Activated T-helper 1 cell treated with anti-CD3 and anti-CD28 coated beads, Interleukin-2, amount 50 U/mL, for 16 hours (primary cell): ENCODE data around the gene ZNF25.
A peak's percentile ranks its signal among the peaks of the same experiment; 100 is the strongest.
"Not testable (repeated sequence)": the region's sequence is repeated elsewhere in the genome, so short reads cannot be mapped to it uniquely, and the experiment has no call there.

Experiments used
- DNase-seq, 2 donors: peaks; one replicate each; pipeline ENCODE4 v3.0.0-alpha.2; 2020; ENCODE audit warnings: low read depth in 1 of 2, low spot score in 1 of 2

ZNF25 gene

DNA sequence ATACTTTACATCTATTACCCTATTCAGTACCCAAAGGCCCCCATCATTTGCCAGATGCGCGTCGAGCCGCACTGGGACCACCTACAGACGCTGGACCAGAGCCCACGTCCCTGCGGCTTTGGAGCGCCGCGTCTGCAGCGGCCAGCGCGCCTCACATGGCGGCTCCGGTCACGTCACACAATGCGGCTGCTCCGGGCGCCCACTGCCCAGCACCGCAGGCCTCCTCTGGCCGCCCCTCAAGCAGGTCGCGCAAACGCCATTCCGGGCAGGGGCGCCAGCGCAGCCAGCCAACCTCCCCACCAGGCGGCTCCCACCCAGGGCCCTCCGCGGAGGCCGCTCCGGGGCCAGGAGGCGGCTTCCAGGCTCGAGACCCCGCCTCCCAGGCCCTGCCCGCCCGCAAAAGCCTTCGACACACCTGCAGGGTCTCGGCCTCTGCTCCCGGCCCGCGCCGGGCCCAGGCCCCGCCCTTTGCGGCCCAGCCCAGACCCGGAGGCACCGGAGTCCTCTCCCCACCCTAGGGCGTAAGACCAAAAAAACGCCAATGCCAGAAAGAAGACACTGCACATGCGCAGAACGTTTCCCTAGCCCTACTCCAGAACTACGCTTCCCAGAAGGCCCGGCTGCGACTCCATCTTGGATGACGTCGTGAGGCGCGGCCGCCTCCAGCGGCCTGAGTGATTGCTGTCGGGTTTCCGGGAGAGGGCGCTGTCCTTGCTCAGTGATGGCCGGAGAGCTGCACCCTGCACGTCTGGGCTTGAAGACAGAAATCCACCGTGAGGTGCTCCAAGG, at the start of gene ZNF25:
ZNF25 (minus strand) TSS at position 557 of the 789 bp plus-strand sequence. CDS start 4,925 bp downstream, outside the sequence.
- peak; percentile 94 for DNase-seq

DNA sequence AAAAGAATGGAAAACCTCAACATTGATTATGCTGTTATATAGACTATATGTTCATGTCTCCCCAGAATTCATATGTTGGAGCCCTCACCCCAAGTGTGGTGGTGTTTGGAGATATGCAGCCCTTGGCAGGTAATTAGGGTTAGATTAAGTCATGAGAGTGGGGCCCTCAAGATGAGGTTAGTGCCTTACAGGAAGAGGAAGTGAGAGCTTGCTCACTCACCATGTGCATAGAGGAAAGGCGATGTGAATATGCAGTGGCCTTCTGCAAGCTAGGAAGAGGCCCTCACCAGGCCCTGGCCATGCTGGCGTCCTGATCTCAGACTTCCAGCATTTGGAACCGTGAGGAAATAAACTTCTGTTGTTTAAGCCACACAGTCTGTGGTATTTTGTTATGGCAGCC, 48.8 kb upstream of the ZNF25 start:
- no peak for DNase-seq

DNA sequence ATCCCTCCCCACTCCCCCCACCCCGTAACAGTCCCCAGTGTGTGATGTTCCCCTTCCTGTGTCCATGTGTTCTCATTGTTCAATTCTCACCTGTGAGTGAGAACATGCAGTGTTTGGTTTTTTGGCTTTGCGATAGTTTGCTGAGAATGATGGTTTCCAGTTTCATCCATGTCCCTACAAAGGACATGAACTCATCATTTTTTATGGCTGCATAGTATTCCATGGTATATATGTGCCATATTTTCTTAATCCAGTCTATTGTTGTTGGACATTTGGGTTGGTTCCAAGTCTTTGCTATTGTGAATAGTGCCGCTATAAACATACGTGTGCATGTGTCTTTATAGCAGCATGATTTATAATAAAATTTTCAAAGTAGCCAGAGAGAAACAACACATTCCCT, 42.7 kb upstream of the ZNF25 start:
- DNase-seq = not testable (repeated sequence)

DNA sequence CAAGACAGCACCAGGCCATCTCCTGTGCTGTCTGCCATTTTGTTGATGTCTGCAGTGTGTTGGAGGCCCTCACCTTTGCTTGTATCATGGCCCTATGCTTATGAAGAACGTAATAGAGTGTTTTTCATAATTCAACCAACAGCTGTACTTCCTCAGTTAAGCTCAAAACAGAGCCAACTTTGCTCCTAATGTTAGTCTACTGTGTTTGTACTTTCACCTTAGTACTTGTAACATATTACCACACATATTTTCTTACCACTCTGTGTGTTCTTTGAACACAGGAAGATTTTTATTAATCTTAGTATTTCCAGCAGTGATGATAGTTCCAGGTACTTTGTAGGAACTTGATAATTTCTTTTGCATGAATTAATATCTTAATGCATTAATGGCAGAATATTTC, 39.9 kb upstream of the ZNF25 start:
- DNase-seq = no peak

DNA sequence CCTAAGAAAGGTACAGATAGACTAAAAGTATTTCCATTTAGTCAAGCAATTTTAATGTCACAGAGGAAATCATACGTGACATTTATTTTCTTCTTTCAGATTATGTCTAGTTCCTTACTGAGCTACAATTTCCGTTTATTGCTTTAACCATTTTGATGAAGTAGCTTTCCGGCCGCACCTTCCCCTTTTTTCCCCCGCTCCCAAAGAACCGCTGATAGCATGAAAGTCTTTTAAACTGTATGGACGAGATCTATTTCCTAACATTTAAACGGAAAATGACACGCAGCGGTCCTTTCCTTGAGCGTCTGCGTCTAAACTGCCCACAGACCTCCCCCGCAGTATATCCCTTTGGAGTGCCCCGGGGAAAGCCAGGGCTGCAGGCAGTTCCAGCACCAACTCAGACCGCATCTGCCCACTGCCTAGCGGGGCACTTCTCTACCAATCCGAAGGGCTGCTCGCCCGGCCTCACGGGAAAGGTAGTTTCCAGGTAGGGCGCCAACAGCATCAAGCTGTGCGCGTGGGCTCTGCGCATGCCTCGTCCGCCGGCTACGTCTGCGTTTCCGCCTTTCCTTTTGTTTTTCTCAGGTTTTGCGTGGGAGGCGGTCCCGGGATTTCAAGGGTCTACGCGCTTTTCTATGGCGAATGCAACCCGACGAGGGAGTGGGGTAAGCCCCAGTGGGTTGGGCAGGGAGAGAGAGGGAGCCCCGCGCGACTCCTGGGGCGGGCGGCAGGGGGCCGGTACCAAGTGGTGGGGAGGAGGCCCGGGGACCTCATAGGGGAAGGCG, 33.9 kb upstream of the ZNF25 start, which contains the start of gene ZNF33A:
ZNF33A (plus strand) TSS at position 557 of the 785 bp plus-strand sequence. CDS start 1,667 bp downstream, outside the sequence.
- DNase-seq = peak; percentile 77 to 85

DNA sequence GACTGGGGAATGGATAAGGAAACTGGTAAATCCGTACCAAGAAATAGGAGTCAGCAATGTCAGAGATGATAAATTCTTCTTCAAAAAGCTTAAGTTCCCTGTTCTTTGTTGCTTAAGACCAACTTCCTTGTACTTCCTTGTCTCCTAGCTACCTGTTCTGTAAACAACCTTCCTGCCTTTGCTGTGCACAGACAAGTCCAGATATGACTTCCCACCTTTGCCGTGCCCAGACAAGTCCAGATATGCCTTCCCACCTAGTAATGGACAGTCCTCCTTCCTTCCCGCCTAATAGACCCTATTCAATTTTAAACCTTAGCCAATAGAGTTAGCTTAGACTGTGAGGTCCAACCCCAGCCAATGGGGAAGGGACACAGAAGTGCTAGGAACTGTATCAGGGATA, 31.5 kb upstream of the ZNF25 start:
- no peak for DNase-seq

DNA sequence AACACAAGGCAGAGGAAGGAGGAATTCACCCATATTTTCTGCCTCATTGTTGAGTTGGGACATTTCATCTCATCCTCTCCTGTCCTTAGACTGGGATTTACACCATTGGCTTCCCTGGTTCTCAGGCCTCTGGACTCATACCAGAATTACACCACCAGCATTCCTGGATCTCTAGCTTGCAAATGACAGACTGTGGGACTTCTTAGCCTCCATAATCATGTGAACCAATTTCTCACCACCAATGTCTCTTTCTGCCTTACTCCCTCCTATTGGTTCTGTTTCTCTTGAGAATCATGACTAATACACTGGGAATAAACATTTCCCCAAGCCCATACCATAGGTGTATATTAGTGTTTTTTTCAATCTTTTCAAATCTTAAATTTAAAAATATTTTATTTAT, 31.1 kb upstream of the ZNF25 start:
- no peak for DNase-seq

DNA sequence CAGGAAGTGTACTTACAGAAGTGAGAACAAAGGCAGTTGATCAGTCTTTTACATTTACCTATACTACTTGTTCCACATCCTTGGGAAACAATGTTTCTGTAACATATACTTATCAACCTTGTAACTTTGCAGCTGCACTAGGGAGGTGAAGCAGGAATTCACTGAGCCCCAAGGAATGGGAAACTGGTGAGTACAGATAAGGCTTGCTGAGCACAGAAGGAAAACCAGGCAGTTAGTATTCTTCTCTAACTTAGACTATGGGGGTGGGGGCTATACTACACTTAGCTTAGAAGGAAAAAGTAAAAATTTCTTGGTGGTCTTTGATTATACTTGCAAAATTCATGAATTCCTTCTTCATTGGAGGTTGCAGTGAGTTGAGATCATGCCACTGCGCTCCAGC, 27.1 kb upstream of the ZNF25 start:
- no peak for DNase-seq

DNA sequence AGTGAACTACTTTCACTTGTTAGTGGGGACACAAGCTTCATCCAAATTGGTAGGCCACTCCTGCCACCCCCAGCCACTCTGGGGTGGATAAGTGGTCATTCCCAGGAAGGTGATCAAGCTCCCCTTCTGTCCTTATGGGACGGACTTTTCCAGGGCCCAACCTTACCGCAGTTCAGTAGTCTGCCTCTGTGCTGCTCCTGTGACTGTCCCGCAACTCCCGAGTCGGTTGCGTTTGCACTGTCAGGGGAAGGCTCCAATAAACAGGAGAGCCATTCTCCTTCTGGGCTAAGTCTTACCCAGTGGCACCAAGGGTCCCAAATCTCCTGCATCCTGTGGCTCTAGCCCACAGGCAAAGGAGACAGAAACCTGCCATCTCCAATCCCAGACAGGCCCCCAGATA, 26.6 kb upstream of the ZNF25 start:
- DNase-seq = no peak

DNA sequence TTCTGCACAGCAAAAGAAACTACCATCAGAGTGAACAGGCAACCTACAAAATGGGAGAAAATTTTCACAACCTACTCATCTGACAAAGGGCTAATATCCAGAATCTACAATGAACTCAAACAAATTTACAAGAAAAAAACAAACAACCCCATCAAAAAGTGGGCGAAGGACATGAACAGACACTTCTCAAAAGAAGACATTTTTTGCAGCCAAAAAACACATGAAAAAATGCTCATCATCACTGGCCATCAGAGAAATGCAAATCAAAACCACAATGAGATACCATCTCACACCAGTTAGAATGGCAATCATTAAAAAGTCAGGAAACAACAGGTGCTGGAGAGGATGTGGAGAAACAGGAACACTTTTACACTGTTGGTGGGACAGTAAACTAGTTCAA, 24.0 kb upstream of the ZNF25 start:
- DNase-seq = not testable (repeated sequence)

DNA sequence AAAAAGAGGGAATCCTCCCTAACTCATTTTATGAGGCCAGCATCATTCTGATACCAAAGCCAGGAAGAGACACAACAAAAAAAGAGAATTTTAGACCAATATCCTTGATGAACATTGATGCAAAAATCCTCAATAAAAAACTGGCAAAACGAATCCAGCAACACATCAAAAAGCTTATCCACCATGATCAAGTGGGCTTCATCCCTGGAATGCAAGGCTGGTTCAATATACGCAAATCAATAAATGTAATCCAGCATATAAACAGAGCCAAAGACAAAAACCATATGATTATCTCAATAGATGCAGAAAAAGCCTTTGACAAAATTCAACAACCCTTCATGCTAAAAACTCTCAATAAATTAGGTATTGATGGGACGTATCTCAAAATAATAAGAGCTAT, 22.5 kb upstream of the ZNF25 start:
- not testable (repeated sequence) for DNase-seq

DNA sequence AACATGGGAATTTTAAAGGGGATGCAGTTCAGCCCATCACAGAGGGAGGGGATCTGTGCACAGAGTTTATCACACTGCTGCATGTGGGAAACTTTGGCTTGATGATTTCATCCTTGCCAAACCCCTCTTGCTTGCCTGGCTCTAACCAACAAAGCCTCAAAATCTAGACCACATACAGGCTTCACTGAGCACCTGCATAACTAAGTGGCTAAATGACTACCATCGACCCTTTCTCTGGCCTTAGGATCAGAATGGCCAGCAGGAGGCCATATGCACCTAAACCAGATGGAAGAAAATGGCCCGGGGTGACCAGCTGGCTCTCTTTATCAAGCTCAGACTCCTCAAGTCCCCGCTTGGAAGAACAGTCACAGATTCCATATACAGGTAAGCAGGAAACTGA, 15.6 kb upstream of the ZNF25 start:
- DNase-seq = no peak

DNA sequence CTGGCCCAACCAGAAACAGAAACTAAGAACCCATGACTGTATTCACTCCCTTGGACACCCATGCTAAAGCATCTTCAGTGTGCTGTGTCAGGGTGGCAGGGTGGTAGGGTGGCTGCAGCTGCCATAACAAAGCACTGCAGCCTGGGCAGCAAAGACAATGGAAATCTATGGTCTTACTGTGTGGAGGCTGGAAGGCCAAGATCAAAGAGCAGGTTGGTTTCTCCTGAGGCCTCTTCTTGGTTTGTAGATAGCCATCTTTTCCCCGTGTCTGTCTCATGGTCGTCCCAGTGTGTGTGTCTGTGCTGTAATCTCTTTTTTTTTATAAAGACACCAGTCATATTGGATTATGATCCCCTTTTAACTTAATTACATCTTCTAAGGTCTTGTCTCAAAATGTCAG, 15.2 kb upstream of the ZNF25 start:
- no peak for DNase-seq

DNA sequence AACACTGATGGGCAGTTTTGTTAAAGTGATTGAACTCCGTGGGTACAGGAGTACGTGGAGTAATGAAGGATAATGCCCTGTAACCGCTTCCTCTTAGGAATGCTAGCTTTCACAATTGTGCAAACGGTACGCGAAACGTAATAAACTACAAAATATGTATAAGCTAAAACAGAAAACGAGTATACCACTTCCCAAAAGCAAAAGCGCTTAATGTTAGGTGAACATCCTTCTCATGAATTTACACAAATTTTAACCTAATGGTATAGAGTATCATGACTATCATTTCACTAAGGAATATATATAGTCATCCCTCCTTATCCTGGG, 395 bp upstream of the ZNF25 start:
- no peak for DNase-seq

DNA sequence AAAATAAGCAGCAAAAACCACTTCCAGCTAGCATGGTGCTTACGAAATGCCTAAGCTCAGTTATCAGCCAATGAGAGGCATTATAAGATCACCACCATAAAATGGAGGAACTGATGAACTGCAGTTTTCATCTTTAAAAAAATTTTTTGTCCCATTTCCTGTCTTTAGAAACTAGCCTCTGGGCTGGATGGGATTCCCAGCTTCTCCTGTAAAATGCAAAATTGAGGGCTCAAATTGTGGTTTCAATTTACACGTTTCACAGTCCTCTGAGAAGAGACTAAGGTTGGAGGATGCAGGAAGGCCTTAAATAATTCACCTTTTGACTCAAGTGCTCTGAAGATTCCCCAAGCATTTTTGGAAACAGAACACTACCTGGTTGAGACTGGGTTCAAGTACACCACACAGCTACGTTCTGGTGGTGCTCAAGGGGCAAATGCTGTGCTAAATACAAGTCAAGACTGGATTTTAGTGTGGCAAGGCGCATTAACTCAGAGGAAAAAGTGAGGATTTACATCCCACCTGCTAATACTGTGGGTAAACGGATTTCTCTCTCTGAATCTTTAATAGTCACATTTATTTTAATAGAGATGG, 951 bp downstream of the ZNF25 start:
- no peak for DNase-seq

DNA sequence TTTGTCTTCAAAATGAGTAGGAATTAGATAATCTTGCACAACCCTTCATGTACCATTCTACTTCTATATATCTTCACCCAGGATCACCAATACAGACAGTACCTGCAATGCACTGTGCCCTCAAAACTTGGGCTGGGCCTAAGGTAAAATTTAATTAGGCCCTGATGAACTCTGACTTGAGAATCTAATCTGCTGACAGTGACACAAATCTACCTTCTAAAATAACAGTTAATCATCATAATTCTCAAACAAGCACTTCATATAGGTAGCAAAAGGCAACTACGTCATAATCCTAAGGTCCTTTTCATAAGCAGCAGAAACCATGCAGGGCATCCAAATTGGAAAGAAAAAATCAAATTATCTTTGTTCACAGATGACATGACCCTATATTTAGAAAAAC, 4.1 kb downstream of the ZNF25 start:
- no peak for DNase-seq

DNA sequence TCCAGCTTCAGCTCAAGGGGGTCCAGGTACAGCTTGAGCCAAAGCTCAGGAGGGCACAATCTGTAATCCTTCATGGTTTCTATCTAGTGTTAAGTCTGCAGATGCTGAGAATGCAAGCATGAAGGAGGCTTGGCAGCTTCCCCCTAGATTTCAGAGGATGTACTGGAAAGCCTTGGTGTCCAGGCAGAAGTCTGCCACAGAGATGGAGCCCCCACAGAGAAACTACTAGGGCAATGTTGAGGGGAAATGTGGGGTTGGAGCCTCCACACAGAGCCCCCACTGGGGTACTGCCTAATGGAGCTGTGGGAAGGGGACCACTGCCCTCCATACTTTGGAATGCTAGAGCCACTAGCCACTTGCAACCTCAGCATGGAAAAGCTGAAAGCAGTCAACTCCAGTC, 11.4 kb downstream of the ZNF25 start:
- DNase-seq = no peak

DNA sequence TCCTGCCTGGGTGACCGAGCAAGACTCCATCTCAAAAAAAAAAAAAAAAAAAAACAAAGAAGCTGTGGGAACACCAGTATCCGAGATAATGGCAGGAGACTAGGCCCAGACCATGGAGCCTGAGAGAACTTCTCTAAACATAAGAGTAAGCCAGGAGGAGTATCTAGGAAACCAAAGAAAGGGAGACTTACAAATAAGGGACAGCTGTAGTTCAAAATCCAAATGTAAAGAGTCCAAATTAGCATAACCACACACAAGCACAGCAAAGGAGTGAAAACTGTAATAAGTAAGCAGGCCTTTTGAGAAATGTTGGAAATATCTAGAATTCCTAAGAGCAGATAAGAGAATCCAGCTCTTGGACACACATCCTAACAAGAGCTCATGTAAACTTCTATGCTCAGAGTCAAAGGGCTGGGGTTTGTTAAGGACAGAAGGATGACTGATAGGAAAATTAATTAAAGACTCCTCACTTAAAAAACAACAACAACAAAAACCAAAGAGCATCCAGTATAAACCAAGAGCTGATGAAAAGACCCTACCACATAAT, 15.8 kb downstream of the ZNF25 start:
- DNase-seq = no peak

DNA sequence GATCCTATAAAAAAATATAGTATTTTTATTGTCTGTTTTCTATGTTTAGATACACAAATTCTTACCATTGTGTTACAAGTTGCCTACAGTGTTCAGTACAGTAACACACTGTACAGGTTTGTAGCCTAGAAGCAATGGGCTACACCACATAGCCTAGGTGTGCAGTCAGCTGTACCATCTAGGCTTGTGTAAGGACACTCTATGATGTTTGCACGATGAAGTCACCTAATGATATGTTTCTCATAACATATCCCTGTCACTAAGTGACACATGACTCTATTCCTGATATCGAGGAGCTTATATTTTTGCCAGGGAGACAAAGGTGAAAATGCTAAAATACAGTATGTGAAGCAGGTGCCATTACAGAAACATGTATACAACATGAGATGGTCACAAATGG, 18.6 kb downstream of the ZNF25 start:
- no peak for DNase-seq

DNA sequence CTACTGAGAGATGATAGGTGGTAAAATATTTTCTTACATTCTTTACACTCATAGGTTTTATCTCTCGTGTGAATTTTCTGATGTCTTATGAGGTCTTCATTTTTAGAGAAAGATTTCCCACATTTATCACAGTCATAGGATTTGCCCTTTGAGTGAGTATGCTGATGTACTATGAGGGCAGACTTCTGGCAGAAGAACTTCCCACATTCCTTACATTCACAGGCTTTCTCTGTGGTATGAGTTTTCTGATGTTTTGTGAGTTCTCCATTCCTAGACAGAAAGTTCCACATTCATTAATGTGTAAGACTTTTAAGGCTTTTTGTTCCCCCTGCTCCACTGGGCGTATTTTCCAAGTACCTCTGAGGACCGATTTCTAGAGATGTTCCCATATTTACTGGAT, 23.5 kb downstream of the ZNF25 start:
- no peak for DNase-seq

DNA sequence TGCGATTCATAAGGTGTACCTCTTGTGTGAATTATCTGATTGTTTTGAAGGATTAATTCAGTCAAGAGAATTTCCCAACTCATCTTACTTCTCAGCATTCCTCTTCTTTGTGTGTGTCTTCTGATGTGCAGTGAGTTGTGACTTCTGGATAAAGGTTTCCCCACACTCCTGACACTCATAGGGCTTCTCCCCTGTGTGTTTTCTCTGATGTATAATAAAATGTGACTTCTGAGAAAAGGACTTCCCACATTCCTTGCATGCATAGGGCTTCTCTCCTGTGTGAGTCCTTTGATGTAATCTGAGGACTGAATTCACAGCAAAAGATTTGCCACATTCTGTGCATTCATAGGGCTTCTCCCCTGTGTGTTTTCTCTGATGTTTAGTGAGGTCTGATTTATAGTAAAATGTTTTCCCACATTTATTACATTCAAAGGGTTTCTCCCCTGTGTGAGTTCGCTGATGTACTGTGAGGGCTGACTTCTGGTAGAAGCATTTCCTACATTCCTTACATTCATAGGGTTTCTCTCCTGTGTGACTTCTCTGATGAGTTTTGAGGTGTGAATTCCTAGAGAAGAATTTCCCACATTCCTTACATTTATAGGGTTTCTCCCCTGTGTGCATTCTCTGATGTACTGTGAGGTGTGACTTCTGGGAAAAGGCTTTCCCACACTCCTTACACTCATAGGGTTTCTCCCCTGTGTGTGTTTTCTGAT, 24.2 kb downstream of the ZNF25 start:
- DNase-seq = no peak
